ENCODE results near the gene ZNF276. TPM values are rescaled to one million over a fixed set of nuclear protein-coding genes. Genes with fewer than 3 reads are reported as not detected.

Gene ZNF276
- total and polyA plus RNA-seq, 11 donors: 9.4 to 19.9 (median 12.7) TPM

DNA sequence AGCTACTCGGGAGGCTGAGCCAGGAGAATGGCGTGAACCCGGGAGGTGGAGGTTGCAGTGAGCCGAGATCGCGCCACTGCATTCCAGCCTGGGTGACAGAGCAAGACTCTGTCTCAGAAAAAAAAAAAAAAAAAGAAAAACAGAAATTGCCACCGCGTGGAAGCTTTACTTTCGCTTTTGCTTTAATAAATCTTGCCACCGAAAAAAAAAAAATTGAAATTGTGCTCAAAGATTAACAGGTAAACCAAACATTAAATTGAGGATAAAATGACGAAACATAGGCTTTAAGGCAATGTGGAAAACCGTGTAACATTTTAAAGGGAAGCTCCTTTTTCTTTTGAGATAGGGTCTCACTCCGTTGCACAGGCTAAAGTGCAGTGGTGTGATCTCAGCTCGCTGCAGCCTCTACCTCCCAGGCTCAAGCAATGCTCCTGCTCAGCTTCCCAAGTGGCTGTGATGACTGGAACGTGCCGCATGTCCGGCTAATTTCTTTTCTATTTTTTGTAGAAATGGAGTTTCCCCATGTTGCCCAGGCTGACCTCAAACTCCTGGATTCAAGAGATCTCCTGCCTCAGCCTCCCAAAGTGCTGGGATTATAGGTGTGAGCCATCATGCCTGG is 40.1 kb downstream of the ZNF276 start:
- no peaks in the 10 kb centered on the region for H3K27me3 ChIP-seq
- 84 to 92% (median 85%) methylated on average over 17 of the region's 17 CpGs for WGBS, 4 donors
- ATAC-seq (no peak), DNase-seq (no peak)
- intact Hi-C loops (cut with DNase I): loop anchor here in 1 of 10 donors (5.0 kb wide), 1 partner anchor 319 kb away; no protein-coding TSS in a partner anchor
- H3K4me1 ChIP-seq: peaks cover 0 to 41% (median 0%) of the 10 kb centered on the region in 12 donors
- H3K9me3 ChIP-seq: no peaks in the 10 kb centered on the region
- H3K27ac ChIP-seq: peak overlapping the region in 1 of 12 donors; percentile 71
- peak overlapping the region in 4 of 12 donors; percentile 11 to 46 (median 20) for H3K4me3 ChIP-seq
- peaks cover 0 to 21% (median 0%) of the 10 kb centered on the region in 9 donors for H3K36me3 ChIP-seq
- TF ChIP-seq CTCF (IDR thresholded peaks at IDR 0.05): no peak
- no peak for TF ChIP-seq POLR2A (IDR thresholded peaks at IDR 0.05)

DNA sequence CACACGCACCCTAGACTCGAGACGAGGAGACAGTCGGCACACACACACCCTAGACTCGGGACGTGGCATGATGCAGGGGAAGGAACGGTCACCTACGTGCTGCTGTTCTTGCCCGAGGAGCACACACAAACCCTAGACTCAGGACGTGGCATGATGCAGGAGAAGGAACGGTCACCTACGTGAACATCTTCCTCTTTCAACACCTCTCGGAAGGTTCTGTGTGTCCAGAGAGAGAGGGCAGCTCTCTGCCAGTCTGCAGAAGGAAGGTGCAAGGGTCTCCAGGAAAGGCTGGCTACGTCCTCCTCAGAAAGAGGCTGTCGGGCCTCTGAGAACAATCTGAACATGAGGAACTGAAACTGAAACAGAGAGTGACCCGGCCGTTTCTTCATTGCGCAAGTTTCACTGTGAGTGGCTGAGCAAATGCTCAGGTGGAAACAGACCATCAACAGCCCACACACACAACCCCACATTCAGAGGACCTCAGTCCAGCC is 43.4 kb downstream of the ZNF276 start:
- WGBS, 4 donors: 79 to 93% (median 83%) methylated on average over 18 of the region's 18 CpGs
- ATAC-seq: peak; percentile 39 to 79 (median 66)
- Histone ChIP-seq H3K27ac (peak overlapping the region in 2 of 12 donors; percentile 0 to 78), H3K36me3 (peaks cover 0 to 7% (median 0%) of the 10 kb centered on the region in 9 donors), H3K9me3 (no peaks in the 10 kb centered on the region), H3K27me3 (no peaks in the 10 kb centered on the region), H3K4me1 (peaks cover 0 to 41% (median 0%) of the 10 kb centered on the region in 12 donors), H3K4me3 (peak overlapping the region in 4 of 12 donors; percentile 24 to 49 (median 28))
- no peak for TF ChIP-seq POLR2A (IDR thresholded peaks at IDR 0.05)
- no peak for TF ChIP-seq CTCF (IDR thresholded peaks at IDR 0.05)
- peak in 4 of 5 donors; percentile 27 to 58 (median 46) for DNase-seq
- intact Hi-C loops (cut with DNase I): loop anchor here in 1 of 10 donors (2.0 to 5.0 kb wide), 2 partner anchors 322 to 334 kb away; no protein-coding TSS in a partner anchor

DNA sequence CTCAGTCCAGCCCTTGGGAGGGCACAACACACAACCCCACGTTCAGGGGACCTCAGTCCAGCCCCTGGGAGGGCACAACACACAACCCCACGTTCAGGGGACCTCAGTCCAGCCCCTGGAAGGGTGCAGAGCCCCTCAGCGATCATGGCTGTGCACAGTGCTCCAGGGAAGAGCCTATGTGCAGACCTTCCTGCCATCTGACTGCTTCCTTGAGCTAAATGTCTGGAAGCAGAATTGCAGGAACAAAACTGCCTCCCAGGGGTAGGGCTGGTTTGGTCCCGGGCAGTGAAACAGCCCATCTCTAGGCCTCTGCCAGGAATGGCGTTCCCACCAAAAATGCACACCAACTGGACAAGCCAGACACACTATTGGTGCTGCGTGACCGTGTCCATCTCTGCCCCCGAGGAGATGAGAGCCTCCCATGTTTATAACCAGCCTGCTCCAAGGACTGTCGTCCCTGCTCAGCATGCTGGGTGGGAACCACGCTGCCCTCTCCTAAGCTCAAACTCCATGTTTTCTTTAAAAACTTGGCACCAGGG is 44.0 kb downstream of the ZNF276 start:
- TF ChIP-seq CTCF (IDR thresholded peaks at IDR 0.05) (no peak), POLR2A (IDR thresholded peaks at IDR 0.05) (no peak)
- Histone ChIP-seq H3K4me3 (peak overlapping the region in 2 of 12 donors; percentile 32 to 49), H3K4me1 (peaks cover 0 to 41% (median 0%) of the 10 kb centered on the region in 12 donors), H3K27me3 (no peaks in the 10 kb centered on the region), H3K36me3 (peaks cover 0 to 12% (median 0%) of the 10 kb centered on the region in 9 donors), H3K9me3 (no peaks in the 10 kb centered on the region), H3K27ac (peak overlapping the region in 2 of 12 donors; percentile 0 to 78)
- 79 to 91% (median 83%) methylated on average over 9 to 10 of the region's 10 CpGs for WGBS, 4 donors
- DNase-seq (no peak), ATAC-seq (peak in 1 of 4 donors; percentile 10)
- intact Hi-C loops (cut with DNase I): loop anchor here in 1 of 10 donors (2.0 kb wide), 1 partner anchor 335 kb away; no protein-coding TSS in a partner anchor

GRCh38 chr16:89770367-89770766 is 49.0 kb downstream of the ZNF276 start:
- H3K27me3 ChIP-seq: no peaks in the 10 kb centered on the region
- DNase-seq (no peak), ATAC-seq (no peak)
- peaks cover 0 to 5% (median 0%) of the 10 kb centered on the region in 12 donors for H3K4me1 ChIP-seq
- intact Hi-C loops (cut with DNase I): no loop called here
- no peak overlapping the region for H3K27ac ChIP-seq
- TF ChIP-seq CTCF (IDR thresholded peaks at IDR 0.05) (no peak), POLR2A (IDR thresholded peaks at IDR 0.05) (no peak)
- WGBS, 4 donors: 94 to 97% (median 96%) methylated on average over 16 of the region's 16 CpGs
- H3K36me3 ChIP-seq: peaks cover 0 to 28% (median 0%) of the 10 kb centered on the region in 9 donors
- H3K9me3 ChIP-seq: no peaks in the 10 kb centered on the region
- H3K4me3 ChIP-seq: no peak overlapping the region

Measured in heart left ventricle (tissue), 16 donors.